Measurements from ENCODE around the gene MUC21.
"Not testable (repeated sequence)": the region's sequence is repeated elsewhere in the genome, so short reads cannot be mapped to it uniquely, and the experiment has no call there.

The MUC21 gene

DNA sequence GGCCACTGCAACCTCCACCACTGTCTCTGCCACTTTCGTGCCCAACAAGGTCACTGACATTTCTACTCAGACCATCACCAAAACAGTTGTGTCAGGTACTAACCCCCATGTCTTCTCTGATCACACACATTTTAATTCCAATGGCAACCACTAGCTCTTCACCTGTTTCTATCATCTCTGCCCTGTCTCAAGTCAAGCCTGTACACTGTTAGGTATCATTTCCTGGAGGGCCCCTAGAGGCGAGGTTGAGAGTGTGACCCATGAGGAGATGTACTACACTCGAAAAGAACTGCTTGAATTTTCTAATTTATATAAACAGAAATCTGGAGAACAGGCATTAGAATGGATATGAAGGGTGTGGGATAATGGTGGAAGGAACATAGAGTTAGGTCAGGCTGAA, 17.4 kb upstream of the MUC21 start:
- H3K4me3 ChIP-seq (ENCODE audit: insufficient read depth, low read depth, low read length) = no peak overlapping the region
- H3K36me3 ChIP-seq (ENCODE audit: control insufficient read depth, insufficient read depth, low read length) = no peaks in the 10 kb centered on the region
- H3K27me3 ChIP-seq (ENCODE audit: control insufficient read depth, insufficient read depth, low read length, poor library complexity, severe bottlenecking) = no peaks in the 10 kb centered on the region
- no peak overlapping the region for H3K27ac ChIP-seq (ENCODE audit: insufficient read depth, low read depth, low read length, poor library complexity, severe bottlenecking)
- WGBS, 2 experiments = 87 to 93% methylated on average over 3 of the region's 3 CpGs
- H3K9me3 ChIP-seq (ENCODE audit: control insufficient read depth, low read length) = no peaks in the 10 kb centered on the region
- H3K4me1 ChIP-seq (ENCODE audit: control insufficient read depth, insufficient read depth, low read length) = no peaks in the 10 kb centered on the region

DNA sequence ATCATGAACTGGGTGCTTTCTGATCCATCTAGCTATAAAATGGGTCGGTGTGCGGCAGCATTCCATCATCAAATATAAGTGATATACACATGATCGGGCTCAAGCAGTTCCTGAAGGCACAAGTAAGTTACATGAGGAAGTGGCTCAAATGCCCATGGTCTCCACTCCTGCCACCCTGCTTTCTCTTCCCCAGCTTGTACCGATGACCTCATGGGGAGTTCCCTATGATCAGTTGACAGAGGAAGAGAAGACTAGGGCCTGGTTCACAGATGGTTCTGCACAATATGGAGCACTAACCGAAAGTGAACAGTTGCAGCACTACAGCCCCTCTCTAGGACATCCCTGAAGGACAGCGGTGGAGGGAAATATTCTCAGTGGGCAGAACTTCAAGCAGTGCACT, 14.3 kb upstream of the MUC21 start:
- WGBS, 2 experiments = 93 to 95% methylated on average over 6 of the region's 6 CpGs
- not testable (repeated sequence) for H3K27ac ChIP-seq (ENCODE audit: insufficient read depth, low read depth, low read length, poor library complexity, severe bottlenecking); H3K4me3 ChIP-seq (ENCODE audit: insufficient read depth, low read depth, low read length); H3K4me1 ChIP-seq (ENCODE audit: control insufficient read depth, insufficient read depth, low read length); H3K27me3 ChIP-seq (ENCODE audit: control insufficient read depth, insufficient read depth, low read length, poor library complexity, severe bottlenecking); H3K9me3 ChIP-seq (ENCODE audit: control insufficient read depth, low read length); H3K36me3 ChIP-seq (ENCODE audit: control insufficient read depth, insufficient read depth, low read length)

DNA sequence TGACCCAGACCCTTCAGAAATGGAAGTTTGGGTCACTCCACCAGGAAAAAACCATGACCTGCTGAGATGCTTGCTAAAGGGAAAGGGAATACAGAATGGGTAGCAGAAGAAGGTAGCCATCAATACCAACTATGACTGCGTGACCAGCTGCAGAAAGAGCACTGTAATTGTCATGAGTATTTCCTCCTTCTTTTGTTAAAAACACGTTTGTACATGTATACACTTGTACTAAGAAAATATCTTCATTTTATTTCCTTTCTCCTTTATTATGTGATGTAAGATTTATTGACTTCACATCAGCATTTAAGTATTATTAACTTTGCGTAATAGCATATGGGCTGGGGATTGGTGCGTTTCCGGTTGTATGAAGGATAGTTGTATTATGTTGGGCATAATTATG, 12.6 kb upstream of the MUC21 start:
- H3K4me1 ChIP-seq (ENCODE audit: control insufficient read depth, insufficient read depth, low read length) = no peaks in the 10 kb centered on the region
- H3K4me3 ChIP-seq (ENCODE audit: insufficient read depth, low read depth, low read length) = no peak overlapping the region
- H3K27ac ChIP-seq (ENCODE audit: insufficient read depth, low read depth, low read length, poor library complexity, severe bottlenecking) = no peak overlapping the region
- 86 to 97% methylated on average over 4 of the region's 5 CpGs for WGBS, 2 experiments
- H3K27me3 ChIP-seq (ENCODE audit: control insufficient read depth, insufficient read depth, low read length, poor library complexity, severe bottlenecking) = no peaks in the 10 kb centered on the region
- H3K36me3 ChIP-seq (ENCODE audit: control insufficient read depth, insufficient read depth, low read length) = no peaks in the 10 kb centered on the region
- H3K9me3 ChIP-seq (ENCODE audit: control insufficient read depth, low read length) = no peaks in the 10 kb centered on the region

DNA sequence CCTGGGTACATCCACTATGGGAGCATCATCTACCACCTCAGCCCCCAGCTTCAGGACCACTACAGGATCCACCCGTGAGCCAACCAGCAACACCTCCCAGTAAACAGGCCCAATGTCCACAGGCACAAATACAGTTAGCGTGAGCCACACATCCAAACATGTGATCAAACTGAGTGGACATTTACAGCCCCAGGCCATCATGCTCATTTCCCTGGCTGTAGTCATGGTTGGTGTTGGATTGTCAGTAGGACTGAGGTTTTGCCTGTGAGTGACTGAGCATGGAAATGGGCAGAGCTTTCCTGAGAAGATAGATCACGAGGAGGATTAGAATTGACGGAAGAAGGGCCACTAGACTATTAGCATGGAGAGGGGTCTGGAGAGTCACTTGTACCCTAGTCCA, 10.7 kb upstream of the MUC21 start:
- H3K27me3 ChIP-seq (ENCODE audit: control insufficient read depth, insufficient read depth, low read length, poor library complexity, severe bottlenecking) = no peaks in the 10 kb centered on the region
- H3K4me3 ChIP-seq (ENCODE audit: insufficient read depth, low read depth, low read length) = no peak overlapping the region
- H3K36me3 ChIP-seq (ENCODE audit: control insufficient read depth, insufficient read depth, low read length) = no peaks in the 10 kb centered on the region
- H3K27ac ChIP-seq (ENCODE audit: insufficient read depth, low read depth, low read length, poor library complexity, severe bottlenecking) = no peak overlapping the region
- no peaks in the 10 kb centered on the region for H3K4me1 ChIP-seq (ENCODE audit: control insufficient read depth, insufficient read depth, low read length)
- H3K9me3 ChIP-seq (ENCODE audit: control insufficient read depth, low read length) = no peaks in the 10 kb centered on the region
- WGBS, 2 experiments = 92% methylated on average over 4 of the region's 4 CpGs

DNA sequence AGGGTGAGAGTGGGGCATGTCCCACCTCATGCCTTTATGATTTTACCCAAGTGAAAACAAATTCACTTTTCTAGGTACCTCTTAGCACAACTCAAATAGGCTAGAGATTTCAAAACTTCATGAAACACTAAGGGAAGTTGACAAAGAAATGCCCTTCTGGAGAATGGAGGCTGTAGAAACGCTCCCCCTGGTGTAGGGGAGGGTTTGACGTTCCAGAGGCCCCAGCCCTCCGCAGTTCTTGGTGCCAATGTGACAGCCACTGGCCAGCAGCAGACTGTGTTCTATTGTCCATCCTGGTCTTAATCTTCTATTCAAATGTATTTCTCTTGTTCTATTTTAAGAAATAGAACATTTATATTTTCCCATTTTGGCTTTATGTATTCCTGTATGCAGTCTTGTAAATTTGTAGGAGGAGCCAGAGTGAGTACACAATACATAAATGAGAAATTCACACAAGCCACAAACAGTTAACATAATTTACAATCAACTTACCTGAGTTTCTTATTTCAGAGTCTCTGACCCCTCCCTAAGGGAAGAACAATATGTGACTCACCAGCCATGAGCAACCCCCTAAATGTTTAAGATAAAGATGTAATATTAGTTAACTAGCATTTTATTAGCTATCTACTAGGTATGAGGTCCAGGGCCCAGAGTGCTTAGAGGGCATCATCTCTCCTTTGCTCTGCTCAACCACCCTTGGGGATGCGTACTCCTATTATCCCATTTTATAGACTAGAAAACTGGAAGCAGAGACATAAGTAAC, 8.8 kb upstream of the MUC21 start:
- H3K4me1 ChIP-seq (ENCODE audit: control insufficient read depth, insufficient read depth, low read length) = no peaks in the 10 kb centered on the region
- no peaks in the 10 kb centered on the region for H3K27me3 ChIP-seq (ENCODE audit: control insufficient read depth, insufficient read depth, low read length, poor library complexity, severe bottlenecking)
- H3K4me3 ChIP-seq (ENCODE audit: insufficient read depth, low read depth, low read length) = no peak overlapping the region
- H3K27ac ChIP-seq (ENCODE audit: insufficient read depth, low read depth, low read length, poor library complexity, severe bottlenecking) = no peak overlapping the region
- WGBS, 2 experiments = 65 to 80% methylated on average over 4 of the region's 4 CpGs
- H3K36me3 ChIP-seq (ENCODE audit: control insufficient read depth, insufficient read depth, low read length) = no peaks in the 10 kb centered on the region
- no peaks in the 10 kb centered on the region for H3K9me3 ChIP-seq (ENCODE audit: control insufficient read depth, low read length)

DNA sequence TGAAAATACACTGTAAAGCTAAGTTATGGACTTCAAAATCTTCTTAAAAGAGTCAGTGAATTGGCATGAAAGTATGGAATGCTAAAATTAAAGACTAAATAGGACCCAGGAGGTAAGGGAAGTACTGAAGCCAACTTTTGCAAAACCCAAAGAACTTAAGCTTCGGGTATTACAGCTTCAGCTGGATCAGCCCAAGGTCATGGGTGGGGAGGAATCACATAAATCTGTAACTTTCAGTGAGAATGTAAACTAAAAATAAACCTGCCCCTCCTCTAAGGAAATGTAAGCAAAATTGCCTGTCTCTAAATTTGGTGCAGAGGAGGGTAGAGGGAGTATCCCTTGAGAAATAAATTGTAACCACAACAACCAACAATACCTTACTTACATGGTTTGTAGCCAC, 4.4 kb upstream of the MUC21 start:
- no peak overlapping the region for H3K4me3 ChIP-seq (ENCODE audit: insufficient read depth, low read depth, low read length)
- no peaks in the 10 kb centered on the region for H3K36me3 ChIP-seq (ENCODE audit: control insufficient read depth, insufficient read depth, low read length)
- H3K27ac ChIP-seq (ENCODE audit: insufficient read depth, low read depth, low read length, poor library complexity, severe bottlenecking) = no peak overlapping the region
- H3K27me3 ChIP-seq (ENCODE audit: control insufficient read depth, insufficient read depth, low read length, poor library complexity, severe bottlenecking) = no peaks in the 10 kb centered on the region
- no peaks in the 10 kb centered on the region for H3K9me3 ChIP-seq (ENCODE audit: control insufficient read depth, low read length)
- peaks cover 12% of the 10 kb centered on the region for H3K4me1 ChIP-seq (ENCODE audit: control insufficient read depth, insufficient read depth, low read length)
- 88 to 94% methylated on average over 1 of the region's 1 CpG for WGBS, 2 experiments

DNA sequence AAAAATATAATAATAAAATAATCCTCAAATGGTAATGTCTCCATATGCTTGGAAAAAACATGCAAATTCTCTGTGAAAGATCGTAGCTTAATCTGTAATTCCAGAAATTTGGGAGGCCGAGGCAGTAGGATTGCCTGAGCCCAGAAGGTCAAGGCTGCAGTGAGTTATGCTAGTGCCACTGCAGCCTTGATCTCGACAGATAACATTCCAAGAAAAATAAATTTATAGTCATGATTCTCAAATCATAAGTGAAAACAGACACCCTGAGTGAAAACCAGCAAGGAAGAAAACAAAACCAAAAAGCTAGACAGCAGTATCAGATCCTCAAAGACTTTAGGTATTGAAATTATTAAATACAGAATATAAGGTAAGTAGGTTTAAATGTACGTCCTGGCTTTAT, 3.8 kb upstream of the MUC21 start:
- 85 to 99% methylated on average over 4 of the region's 4 CpGs for WGBS, 2 experiments
- H3K4me3 ChIP-seq (ENCODE audit: insufficient read depth, low read depth, low read length) = no peak overlapping the region
- H3K36me3 ChIP-seq (ENCODE audit: control insufficient read depth, insufficient read depth, low read length) = no peaks in the 10 kb centered on the region
- H3K9me3 ChIP-seq (ENCODE audit: control insufficient read depth, low read length) = no peaks in the 10 kb centered on the region
- H3K27me3 ChIP-seq (ENCODE audit: control insufficient read depth, insufficient read depth, low read length, poor library complexity, severe bottlenecking) = no peaks in the 10 kb centered on the region
- peaks cover 12% of the 10 kb centered on the region for H3K4me1 ChIP-seq (ENCODE audit: control insufficient read depth, insufficient read depth, low read length)
- H3K27ac ChIP-seq (ENCODE audit: insufficient read depth, low read depth, low read length, poor library complexity, severe bottlenecking) = no peak overlapping the region

DNA sequence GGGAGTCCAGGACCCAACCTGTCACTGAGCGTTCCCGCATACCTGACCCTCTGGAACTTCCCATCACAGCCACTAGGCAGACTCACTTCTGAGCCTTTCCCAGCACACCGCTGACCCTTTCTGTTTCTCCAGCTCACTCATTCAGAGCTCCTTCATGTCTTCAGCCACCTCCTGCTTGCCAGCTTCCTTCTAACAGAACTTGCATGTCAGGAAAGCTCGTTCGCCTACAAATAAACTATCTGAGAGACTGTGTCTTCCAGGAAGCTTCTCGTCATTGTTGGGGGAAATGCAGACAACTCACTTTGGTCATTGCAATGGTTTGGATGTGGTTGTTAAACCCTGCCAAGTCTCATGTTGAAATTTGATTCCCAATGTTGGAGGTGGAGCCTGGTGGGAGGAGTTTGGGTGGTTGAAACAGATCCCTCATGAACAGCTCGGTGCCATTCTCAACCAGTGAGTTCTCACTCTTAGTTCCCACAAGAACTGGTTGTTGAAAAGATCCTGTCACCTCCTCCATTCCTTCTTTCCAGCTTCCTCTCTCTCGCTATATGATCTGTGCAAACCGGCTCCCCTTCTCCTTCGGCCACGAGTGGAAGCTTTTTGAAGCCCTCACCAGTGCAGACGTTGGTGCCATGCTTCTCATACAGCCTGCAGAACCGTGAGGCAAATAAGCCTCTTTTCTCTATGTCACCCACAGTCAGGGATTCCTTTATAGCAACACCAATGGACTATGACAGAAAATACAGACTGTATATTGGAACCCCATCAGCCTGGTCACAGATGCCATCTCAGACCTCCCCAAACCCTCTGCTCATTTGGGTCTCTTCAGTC, 1.4 kb upstream of the MUC21 start:
- 48 to 57% methylated on average over 13 of the region's 13 CpGs for WGBS, 2 experiments
- no peaks in the 10 kb centered on the region for H3K9me3 ChIP-seq (ENCODE audit: control insufficient read depth, low read length)
- peak overlapping the region; percentile 31 for H3K27ac ChIP-seq (ENCODE audit: insufficient read depth, low read depth, low read length, poor library complexity, severe bottlenecking)
- no peak overlapping the region for H3K4me3 ChIP-seq (ENCODE audit: insufficient read depth, low read depth, low read length)
- H3K36me3 ChIP-seq (ENCODE audit: control insufficient read depth, insufficient read depth, low read length) = no peaks in the 10 kb centered on the region
- no peaks in the 10 kb centered on the region for H3K27me3 ChIP-seq (ENCODE audit: control insufficient read depth, insufficient read depth, low read length, poor library complexity, severe bottlenecking)
- H3K4me1 ChIP-seq (ENCODE audit: control insufficient read depth, insufficient read depth, low read length) = peaks cover 12% of the 10 kb centered on the region

DNA sequence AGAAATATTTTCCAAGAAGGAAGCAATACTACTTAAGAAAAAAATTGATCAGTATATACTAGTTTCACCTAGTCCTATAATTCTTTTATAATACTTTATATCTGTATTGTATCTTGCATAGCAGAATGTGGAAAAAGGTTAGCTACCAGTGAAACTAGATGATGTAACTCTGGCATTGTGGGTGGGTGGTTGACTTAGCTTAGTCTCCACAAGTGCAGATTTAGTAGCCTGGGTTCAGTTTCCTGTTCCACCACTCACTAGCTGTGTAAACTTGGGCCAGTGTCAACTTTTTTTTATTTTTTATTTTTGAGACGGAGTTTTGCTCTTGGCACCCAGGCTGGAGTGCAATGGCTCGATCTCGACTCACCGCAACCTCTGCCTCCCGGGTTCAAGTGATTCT, 2.0 kb downstream of the MUC21 start:
- 92 to 96% methylated on average over 5 of the region's 5 CpGs for WGBS, 2 experiments
- H3K36me3 ChIP-seq (ENCODE audit: control insufficient read depth, insufficient read depth, low read length) = no peaks in the 10 kb centered on the region
- no peak overlapping the region for H3K4me3 ChIP-seq (ENCODE audit: insufficient read depth, low read depth, low read length)
- H3K27ac ChIP-seq (ENCODE audit: insufficient read depth, low read depth, low read length, poor library complexity, severe bottlenecking) = no peak overlapping the region
- H3K9me3 ChIP-seq (ENCODE audit: control insufficient read depth, low read length) = no peaks in the 10 kb centered on the region
- no peaks in the 10 kb centered on the region for H3K27me3 ChIP-seq (ENCODE audit: control insufficient read depth, insufficient read depth, low read length, poor library complexity, severe bottlenecking)
- peaks cover 12% of the 10 kb centered on the region for H3K4me1 ChIP-seq (ENCODE audit: control insufficient read depth, insufficient read depth, low read length)

DNA sequence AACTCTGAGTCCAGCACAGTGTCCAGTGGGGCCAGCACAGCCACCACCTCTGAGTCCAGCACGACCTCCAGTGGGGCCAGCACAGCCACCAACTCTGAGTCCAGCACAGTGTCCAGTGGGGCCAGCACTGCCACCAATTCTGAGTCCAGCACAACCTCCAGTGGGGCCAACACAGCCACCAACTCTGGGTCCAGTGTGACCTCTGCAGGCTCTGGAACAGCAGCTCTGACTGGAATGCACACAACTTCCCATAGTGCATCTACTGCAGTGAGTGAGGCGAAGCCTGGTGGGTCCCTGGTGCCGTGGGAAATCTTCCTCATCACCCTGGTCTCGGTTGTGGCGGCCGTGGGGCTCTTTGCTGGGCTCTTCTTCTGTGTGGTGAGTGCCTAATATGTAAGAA, 3.8 kb downstream of the MUC21 start:
- WGBS, 2 experiments = 93 to 96% methylated on average over 6 of the region's 6 CpGs
- Histone ChIP-seq H3K9me3 (ENCODE audit: control insufficient read depth, low read length) (no peaks in the 10 kb centered on the region), H3K27me3 (ENCODE audit: control insufficient read depth, insufficient read depth, low read length, poor library complexity, severe bottlenecking) (no peaks in the 10 kb centered on the region), H3K4me1 (ENCODE audit: control insufficient read depth, insufficient read depth, low read length) (peaks cover 10% of the 10 kb centered on the region), H3K27ac (ENCODE audit: insufficient read depth, low read depth, low read length, poor library complexity, severe bottlenecking) (no peak overlapping the region), H3K4me3 (ENCODE audit: insufficient read depth, low read depth, low read length) (no peak overlapping the region), H3K36me3 (ENCODE audit: control insufficient read depth, insufficient read depth, low read length) (no peaks in the 10 kb centered on the region)
